Measurements from ENCODE around the gene LGMN. TPM values are rescaled to one million over a fixed set of nuclear protein-coding genes. Genes with fewer than 3 reads are reported as not detected.

Gene LGMN
- total RNA-seq, 1 donor from 2014 or later: 90.3 TPM

DNA sequence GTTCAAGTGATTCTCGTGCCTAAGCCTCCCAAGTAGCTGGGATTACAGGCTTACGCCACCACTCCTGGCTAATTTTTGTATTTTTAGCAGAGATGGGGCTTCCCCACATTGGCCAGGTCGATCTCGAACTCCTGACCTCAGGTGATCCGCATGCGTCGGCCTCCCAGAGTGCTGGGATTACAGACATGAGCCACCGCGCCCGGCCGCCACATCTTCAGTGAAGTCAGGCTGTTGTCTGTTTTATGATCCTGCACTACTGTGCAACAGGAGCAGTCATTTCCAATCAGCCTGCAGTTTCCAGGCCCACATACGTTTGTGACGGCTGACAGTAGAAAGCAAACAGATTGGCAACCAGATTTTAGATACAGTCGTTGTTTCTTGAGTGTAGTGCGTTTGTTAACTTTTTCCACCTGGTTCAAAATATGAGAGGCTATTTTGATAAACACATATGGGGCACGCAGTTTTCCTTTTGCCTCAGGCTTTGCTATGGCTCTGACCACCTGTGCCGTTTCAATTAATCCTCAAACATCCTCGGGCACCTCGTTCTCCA is 74.8 kb downstream of the LGMN start:
- Histone ChIP-seq H3K9me3 (ENCODE audit: control insufficient read depth in 3 of 3, low read length in 3 of 3) (no peaks in the 10 kb centered on the region), H3K27me3 (ENCODE audit: control insufficient read depth in 3 of 3, insufficient read depth in 3 of 3, low read length in 3 of 3) (no peaks in the 10 kb centered on the region), H3K4me3 (ENCODE audit: low read length in 3 of 3) (no peak overlapping the region), H3K36me3 (ENCODE audit: control insufficient read depth in 3 of 3, insufficient read depth in 3 of 3, low read length in 3 of 3) (peaks cover 0 to 7% (median 6%) of the 10 kb centered on the region in 3 donors), H3K27ac (ENCODE audit: low read depth, low read length) (no peak overlapping the region), H3K4me1 (ENCODE audit: control insufficient read depth in 3 of 3, insufficient read depth in 3 of 3, low read length in 3 of 3) (peaks cover 0 to 4% (median 0%) of the 10 kb centered on the region in 3 donors), H3K9ac (ENCODE audit: low read depth in 1 of 3, low read length in 3 of 3) (no peak overlapping the region)

DNA sequence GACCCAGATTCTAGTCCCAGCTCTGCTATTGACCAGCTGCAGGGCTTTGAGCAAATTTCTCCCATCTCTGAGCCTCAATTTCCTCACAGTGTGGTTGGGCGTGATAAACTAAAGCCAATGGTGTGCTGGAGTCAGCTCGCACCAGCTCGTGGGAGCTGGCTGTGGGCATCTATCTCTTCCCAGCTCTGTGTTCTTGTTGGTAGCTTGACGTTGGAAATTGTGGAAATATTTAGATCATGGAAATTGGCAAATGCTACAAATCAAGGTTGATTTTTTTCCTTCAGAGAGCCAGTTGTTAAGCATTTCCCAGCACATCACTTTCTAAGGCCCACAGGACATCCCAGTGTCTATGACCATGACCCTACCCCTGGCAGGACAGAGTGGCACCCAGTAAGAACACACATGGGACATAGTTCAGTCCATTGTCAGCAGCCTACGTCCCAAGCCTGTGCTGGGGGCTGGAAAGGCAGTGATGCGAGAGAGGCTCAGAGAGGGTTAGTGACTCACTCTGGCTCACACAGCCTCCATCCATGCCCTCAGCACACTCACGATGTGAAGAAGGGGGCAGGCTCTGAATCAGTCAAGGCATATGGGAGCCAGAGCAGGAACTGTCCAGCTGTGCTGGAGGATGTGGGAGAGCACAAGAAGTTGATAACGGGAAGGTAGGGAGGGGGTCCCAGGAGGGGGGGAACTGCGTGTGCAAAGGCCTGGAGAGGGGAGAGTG is 77.6 kb downstream of the LGMN start:
- H3K27me3 ChIP-seq (ENCODE audit: control insufficient read depth in 3 of 3, insufficient read depth in 3 of 3, low read length in 3 of 3): no peaks in the 10 kb centered on the region
- no peak overlapping the region for H3K27ac ChIP-seq (ENCODE audit: low read depth, low read length)
- H3K9ac ChIP-seq (ENCODE audit: low read depth in 1 of 3, low read length in 3 of 3): no peak overlapping the region
- H3K4me1 ChIP-seq (ENCODE audit: control insufficient read depth in 3 of 3, insufficient read depth in 3 of 3, low read length in 3 of 3): peaks cover 0 to 4% (median 0%) of the 10 kb centered on the region in 3 donors
- no peaks in the 10 kb centered on the region for H3K9me3 ChIP-seq (ENCODE audit: control insufficient read depth in 3 of 3, low read length in 3 of 3)
- H3K4me3 ChIP-seq (ENCODE audit: low read length in 3 of 3): no peak overlapping the region
- H3K36me3 ChIP-seq (ENCODE audit: control insufficient read depth in 3 of 3, insufficient read depth in 3 of 3, low read length in 3 of 3): peaks cover 0 to 2% (median 0%) of the 10 kb centered on the region in 3 donors

DNA sequence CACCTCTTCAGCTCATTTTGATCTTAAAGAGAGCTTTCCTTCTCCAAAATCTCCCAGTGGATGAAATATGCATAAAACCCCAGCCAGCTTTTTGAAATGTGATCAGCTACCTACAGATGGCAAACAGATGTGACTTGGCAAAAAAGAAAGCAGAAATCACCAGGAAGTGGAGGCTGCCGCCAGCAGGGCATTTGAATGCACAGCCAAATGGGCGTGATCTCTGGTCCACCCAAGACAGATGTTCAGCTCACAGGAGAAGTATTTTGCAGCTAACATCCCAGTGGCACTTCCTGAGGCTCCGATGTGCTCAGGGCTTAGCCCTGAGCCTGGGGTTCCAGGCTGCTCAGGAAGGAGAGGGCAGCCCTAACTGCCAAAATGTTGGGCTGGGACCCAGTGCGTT is 78.3 kb downstream of the LGMN start:
- H3K4me1 ChIP-seq (ENCODE audit: control insufficient read depth in 3 of 3, insufficient read depth in 3 of 3, low read length in 3 of 3): peaks cover 0 to 3% (median 0%) of the 10 kb centered on the region in 3 donors
- H3K9ac ChIP-seq (ENCODE audit: low read depth in 1 of 3, low read length in 3 of 3): no peak overlapping the region

DNA sequence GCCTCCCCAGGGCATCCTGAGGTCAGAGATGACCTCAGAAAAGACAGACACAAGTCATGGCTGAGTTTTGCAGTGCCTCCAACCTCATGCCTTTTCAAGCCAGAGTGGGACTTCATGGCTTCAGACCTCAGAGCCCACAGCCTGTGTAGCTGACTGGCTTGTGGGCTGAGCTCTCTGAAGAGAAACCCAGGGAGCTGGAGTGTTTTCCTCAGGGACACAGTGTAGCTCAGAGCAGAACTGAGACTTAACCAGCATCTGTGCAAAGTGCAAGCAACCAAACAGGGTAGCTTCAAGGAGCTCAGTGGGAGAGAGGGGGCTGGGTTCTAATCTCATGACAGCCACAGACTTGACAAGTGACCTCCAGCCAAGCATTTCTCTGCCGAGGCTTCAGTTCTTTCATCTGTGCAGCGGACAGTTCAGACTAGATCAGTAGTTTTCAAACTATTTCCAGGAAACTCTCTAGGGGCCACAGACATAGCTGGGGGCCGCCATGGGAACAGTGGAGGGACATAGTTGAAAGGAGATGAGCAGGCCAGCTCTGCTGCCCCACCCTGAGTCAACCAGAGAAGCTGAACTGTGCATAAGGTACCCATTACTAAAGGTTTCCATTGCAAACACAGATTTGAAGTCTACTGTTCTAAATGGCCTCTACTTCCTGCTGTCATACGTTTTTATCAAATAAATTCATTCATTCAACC is 80.0 kb downstream of the LGMN start:
- H3K27me3 ChIP-seq (ENCODE audit: control insufficient read depth in 3 of 3, insufficient read depth in 3 of 3, low read length in 3 of 3): no peaks in the 10 kb centered on the region
- no peaks in the 10 kb centered on the region for H3K9me3 ChIP-seq (ENCODE audit: control insufficient read depth in 3 of 3, low read length in 3 of 3)
- peaks cover 0 to 2% (median 0%) of the 10 kb centered on the region in 3 donors for H3K36me3 ChIP-seq (ENCODE audit: control insufficient read depth in 3 of 3, insufficient read depth in 3 of 3, low read length in 3 of 3)
- no peak overlapping the region for H3K9ac ChIP-seq (ENCODE audit: low read depth in 1 of 3, low read length in 3 of 3)
- peaks cover 0 to 3% (median 0%) of the 10 kb centered on the region in 3 donors for H3K4me1 ChIP-seq (ENCODE audit: control insufficient read depth in 3 of 3, insufficient read depth in 3 of 3, low read length in 3 of 3)
- H3K27ac ChIP-seq (ENCODE audit: low read depth, low read length): no peak overlapping the region
- no peak overlapping the region for H3K4me3 ChIP-seq (ENCODE audit: low read length in 3 of 3)

More for the DNA sequence above, 78.3 kb downstream of the LGMN start:
- H3K9me3 ChIP-seq (ENCODE audit: control insufficient read depth in 3 of 3, low read length in 3 of 3): no peaks in the 10 kb centered on the region
- H3K36me3 ChIP-seq (ENCODE audit: control insufficient read depth in 3 of 3, insufficient read depth in 3 of 3, low read length in 3 of 3): peaks cover 0 to 2% (median 0%) of the 10 kb centered on the region in 3 donors
- no peaks in the 10 kb centered on the region for H3K27me3 ChIP-seq (ENCODE audit: control insufficient read depth in 3 of 3, insufficient read depth in 3 of 3, low read length in 3 of 3)
- no peak overlapping the region for H3K4me3 ChIP-seq (ENCODE audit: low read length in 3 of 3)
- no peak overlapping the region for H3K27ac ChIP-seq (ENCODE audit: low read depth, low read length)

DNA sequence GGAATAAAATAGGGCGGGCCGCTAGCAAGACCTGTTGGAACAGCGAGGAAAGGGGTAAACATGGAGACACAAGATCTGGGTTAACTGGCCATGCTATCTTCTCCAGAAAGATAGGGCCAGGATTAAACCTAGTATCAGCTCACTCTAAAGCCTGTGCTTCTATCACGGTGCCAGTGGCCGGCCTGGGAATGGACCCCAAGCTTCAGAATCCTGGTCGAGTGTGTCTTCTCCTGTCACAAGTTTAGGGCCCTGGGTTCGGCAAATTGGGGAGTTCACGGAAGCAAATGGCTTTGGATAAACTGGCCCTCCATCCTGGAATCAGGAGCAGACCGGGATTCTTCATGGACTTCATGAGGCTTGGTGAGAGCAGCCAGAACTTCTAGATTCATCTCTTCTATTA is 82.2 kb downstream of the LGMN start:
- Histone ChIP-seq H3K9me3 (ENCODE audit: control insufficient read depth in 3 of 3, low read length in 3 of 3) (no peaks in the 10 kb centered on the region), H3K27ac (ENCODE audit: low read depth, low read length) (peak overlapping the region; percentile 30), H3K4me3 (ENCODE audit: low read length in 3 of 3) (no peak overlapping the region), H3K9ac (ENCODE audit: low read depth in 1 of 3, low read length in 3 of 3) (no peak overlapping the region), H3K4me1 (ENCODE audit: control insufficient read depth in 3 of 3, insufficient read depth in 3 of 3, low read length in 3 of 3) (peaks cover 0 to 3% (median 0%) of the 10 kb centered on the region in 3 donors), H3K36me3 (ENCODE audit: control insufficient read depth in 3 of 3, insufficient read depth in 3 of 3, low read length in 3 of 3) (peaks cover 0 to 2% (median 0%) of the 10 kb centered on the region in 3 donors), H3K27me3 (ENCODE audit: control insufficient read depth in 3 of 3, insufficient read depth in 3 of 3, low read length in 3 of 3) (no peaks in the 10 kb centered on the region)

DNA sequence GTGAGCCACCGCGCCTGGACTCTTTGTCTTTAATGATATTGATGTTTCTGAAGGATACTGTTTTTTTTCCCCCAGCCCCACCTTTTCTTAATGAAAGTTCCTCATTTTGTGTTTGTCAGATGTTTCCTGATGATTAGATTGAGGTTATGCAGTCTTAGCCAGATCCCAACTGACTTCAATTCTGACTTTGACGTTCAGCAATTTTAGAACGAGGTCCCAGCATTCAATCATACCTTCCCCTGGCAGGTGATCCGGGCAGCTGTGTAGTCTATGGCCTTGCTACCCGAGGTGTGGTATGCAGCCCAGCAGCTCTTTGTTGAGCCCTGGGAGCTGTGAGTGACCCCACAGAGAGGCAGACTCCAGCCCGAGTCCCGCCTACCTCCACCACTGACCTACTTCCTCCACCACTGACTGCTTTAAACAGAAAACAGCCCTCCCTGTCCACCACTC is 82.7 kb downstream of the LGMN start:
- H3K4me1 ChIP-seq (ENCODE audit: control insufficient read depth in 3 of 3, insufficient read depth in 3 of 3, low read length in 3 of 3): peaks cover 0 to 3% (median 0%) of the 10 kb centered on the region in 3 donors
- no peaks in the 10 kb centered on the region for H3K9me3 ChIP-seq (ENCODE audit: control insufficient read depth in 3 of 3, low read length in 3 of 3)
- peak overlapping the region; percentile 30 for H3K27ac ChIP-seq (ENCODE audit: low read depth, low read length)
- no peaks in the 10 kb centered on the region for H3K27me3 ChIP-seq (ENCODE audit: control insufficient read depth in 3 of 3, insufficient read depth in 3 of 3, low read length in 3 of 3)
- H3K36me3 ChIP-seq (ENCODE audit: control insufficient read depth in 3 of 3, insufficient read depth in 3 of 3, low read length in 3 of 3): peaks cover 0 to 2% (median 0%) of the 10 kb centered on the region in 3 donors
- H3K4me3 ChIP-seq (ENCODE audit: low read length in 3 of 3): no peak overlapping the region
- H3K9ac ChIP-seq (ENCODE audit: low read depth in 1 of 3, low read length in 3 of 3): no peak overlapping the region

DNA sequence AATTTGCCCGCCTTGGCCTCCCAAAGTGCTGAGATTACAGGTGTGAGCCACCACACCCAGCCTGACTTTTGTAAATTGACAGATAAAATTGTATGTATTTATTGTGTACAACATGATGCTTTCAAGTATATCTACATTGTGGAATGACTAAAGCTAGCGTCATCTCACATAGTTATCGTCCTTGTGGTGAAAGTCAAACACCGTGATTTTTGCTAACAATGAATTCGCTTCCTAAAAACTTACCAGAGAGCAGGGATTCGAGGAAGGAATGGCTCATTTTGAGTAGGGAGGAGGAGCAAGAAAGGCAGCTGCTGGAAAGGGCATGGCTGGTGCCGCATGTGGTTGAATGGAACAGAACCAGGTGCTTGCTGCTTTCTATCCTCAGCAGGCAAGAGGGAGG is 85.4 kb downstream of the LGMN start:
- H3K9me3 ChIP-seq (ENCODE audit: control insufficient read depth in 3 of 3, low read length in 3 of 3): no peaks in the 10 kb centered on the region
- H3K27me3 ChIP-seq (ENCODE audit: control insufficient read depth in 3 of 3, insufficient read depth in 3 of 3, low read length in 3 of 3): no peaks in the 10 kb centered on the region
- no peak overlapping the region for H3K4me3 ChIP-seq (ENCODE audit: low read length in 3 of 3)
- no peak overlapping the region for H3K27ac ChIP-seq (ENCODE audit: low read depth, low read length)
- peaks cover 1 to 23% (median 8%) of the 10 kb centered on the region in 3 donors for H3K4me1 ChIP-seq (ENCODE audit: control insufficient read depth in 3 of 3, insufficient read depth in 3 of 3, low read length in 3 of 3)
- no peak overlapping the region for H3K9ac ChIP-seq (ENCODE audit: low read depth in 1 of 3, low read length in 3 of 3)
- H3K36me3 ChIP-seq (ENCODE audit: control insufficient read depth in 3 of 3, insufficient read depth in 3 of 3, low read length in 3 of 3): peaks cover 0 to 5% (median 0%) of the 10 kb centered on the region in 3 donors

DNA sequence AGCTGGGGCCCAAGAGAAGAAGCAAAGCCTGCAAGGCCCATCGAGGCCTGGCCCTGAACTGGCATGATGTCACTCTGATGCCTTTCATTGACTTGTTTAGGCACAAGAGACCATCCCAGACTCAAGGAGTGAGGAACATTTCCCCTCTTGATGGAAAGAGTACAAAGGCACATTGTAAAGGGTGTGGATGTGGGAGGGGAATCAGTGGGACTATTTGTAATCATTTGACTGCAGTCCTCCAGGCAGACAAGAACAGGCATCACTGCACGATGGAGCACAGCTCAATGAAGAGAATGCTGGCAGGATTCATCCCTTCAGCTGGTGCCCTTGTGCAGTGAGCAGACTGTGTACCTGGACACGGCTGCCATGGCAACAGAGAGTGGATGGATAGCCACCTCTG is 87.9 kb downstream of the LGMN start:
- Histone ChIP-seq H3K27ac (ENCODE audit: low read depth, low read length) (no peak overlapping the region), H3K4me1 (ENCODE audit: control insufficient read depth in 3 of 3, insufficient read depth in 3 of 3, low read length in 3 of 3) (peaks cover 3 to 30% (median 17%) of the 10 kb centered on the region in 3 donors), H3K36me3 (ENCODE audit: control insufficient read depth in 3 of 3, insufficient read depth in 3 of 3, low read length in 3 of 3) (peaks cover 0 to 3% (median 3%) of the 10 kb centered on the region in 3 donors), H3K4me3 (ENCODE audit: low read length in 3 of 3) (no peak overlapping the region), H3K9ac (ENCODE audit: low read depth in 1 of 3, low read length in 3 of 3) (no peak overlapping the region), H3K27me3 (ENCODE audit: control insufficient read depth in 3 of 3, insufficient read depth in 3 of 3, low read length in 3 of 3) (no peaks in the 10 kb centered on the region), H3K9me3 (ENCODE audit: control insufficient read depth in 3 of 3, low read length in 3 of 3) (no peaks in the 10 kb centered on the region)

DNA sequence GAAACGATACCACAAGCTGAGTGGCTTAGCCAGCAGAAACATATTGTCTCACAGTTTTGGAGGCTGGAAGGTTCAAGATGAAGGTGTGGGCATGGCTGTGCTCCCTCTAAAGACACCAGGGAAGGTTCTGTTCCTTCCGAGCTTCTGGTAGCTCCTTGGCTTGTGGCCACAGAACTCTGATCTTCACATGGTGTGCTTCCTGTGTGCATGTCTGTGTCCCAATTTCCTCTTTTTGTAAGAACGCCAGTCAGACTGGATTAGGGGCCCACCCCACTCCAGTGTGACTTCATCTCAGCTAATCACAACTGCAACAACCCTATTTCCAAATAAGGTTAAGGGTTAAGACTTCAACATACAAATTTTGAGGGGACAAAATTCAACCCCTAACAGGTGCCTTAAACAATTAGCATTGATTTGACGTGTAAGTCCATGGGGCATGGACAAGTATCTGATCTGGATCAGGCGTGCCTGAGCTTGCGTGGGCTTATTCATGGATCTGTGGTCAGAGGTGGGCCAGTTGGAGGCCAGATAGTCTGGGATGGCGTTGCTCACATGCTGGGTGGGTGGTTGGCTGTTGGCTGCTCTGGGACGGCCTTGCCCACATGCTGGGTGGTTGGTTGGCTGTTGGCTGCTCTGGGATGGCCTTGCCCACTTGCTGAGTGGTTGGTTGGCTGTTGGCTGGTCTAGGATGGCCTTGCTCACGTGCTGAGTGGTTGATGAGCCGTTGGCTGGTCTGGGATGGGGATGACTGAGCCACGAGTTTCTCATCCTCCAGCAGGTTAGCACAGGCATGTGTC is 88.5 kb downstream of the LGMN start:
- Histone ChIP-seq H3K27ac (ENCODE audit: low read depth, low read length) (peak overlapping the region; percentile 45), H3K36me3 (ENCODE audit: control insufficient read depth in 3 of 3, insufficient read depth in 3 of 3, low read length in 3 of 3) (peaks cover 0 to 3% (median 3%) of the 10 kb centered on the region in 3 donors), H3K4me1 (ENCODE audit: control insufficient read depth in 3 of 3, insufficient read depth in 3 of 3, low read length in 3 of 3) (peaks cover 3 to 35% (median 17%) of the 10 kb centered on the region in 3 donors), H3K9ac (ENCODE audit: low read depth in 1 of 3, low read length in 3 of 3) (no peak overlapping the region), H3K27me3 (ENCODE audit: control insufficient read depth in 3 of 3, insufficient read depth in 3 of 3, low read length in 3 of 3) (no peaks in the 10 kb centered on the region), H3K4me3 (ENCODE audit: low read length in 3 of 3) (no peak overlapping the region), H3K9me3 (ENCODE audit: control insufficient read depth in 3 of 3, low read length in 3 of 3) (no peaks in the 10 kb centered on the region)
